GM23248 (cell line): ENCODE data around the gene ELMOD1. TPM values are rescaled to one million over a fixed set of nuclear protein-coding genes. Genes with fewer than 3 reads are reported as not detected.

ENCODE experiments used
- DNase-seq: peaks from one replicate; pipeline ENCODE4 v3.0.0-alpha.2; 2015
- H2AFZ ChIP-seq: fragments of 200-600 bp; sonication (generic); 2 replicates; pipeline ENCODE4 v1.6.1; 2016; ENCODE audit warnings: antibody characterized with exemption
- H3F3A ChIP-seq: fragments of 200-600 bp; sonication (generic); 2 replicates; pipeline ENCODE4 v1.6.1; 2016; ENCODE audit warnings: mild to moderate bottlenecking, antibody characterized with exemption, mixed run types; ENCODE audit not compliant: insufficient read depth
- H3K27ac ChIP-seq: fragments of 200-600 bp; sonication (generic); 2 replicates; pipeline ENCODE4 v1.5.1; 2016; ENCODE audit warnings: mild to moderate bottlenecking
- H3K27me3 ChIP-seq: fragments of 200-600 bp; sonication (generic); replicated peaks from 2 replicates; pipeline ENCODE4 v1.6.1; 2016; ENCODE audit warnings: mild to moderate bottlenecking; ENCODE audit not compliant: insufficient read depth
- H3K36me3 ChIP-seq: fragments of 200-600 bp; sonication (generic); 2 replicates; pipeline ENCODE4 v1.6.1; 2016; ENCODE audit warnings: low read depth, mild to moderate bottlenecking
- H3K4me1 ChIP-seq: fragments of 200-600 bp; sonication (generic); 2 replicates; pipeline ENCODE4 v1.6.1; 2016; ENCODE audit warnings: mild to moderate bottlenecking; ENCODE audit not compliant: insufficient read depth
- H3K4me2 ChIP-seq: fragments of 200-600 bp; sonication (generic); one replicate; pipeline ENCODE4 v1.6.1; 2016; ENCODE audit warnings: mild to moderate bottlenecking; ENCODE audit not compliant: unreplicated experiment
- H3K4me3 ChIP-seq: fragments of 200-600 bp; sonication (generic); 2 replicates; pipeline ENCODE4 v1.5.1; 2016; ENCODE audit warnings: mild to moderate bottlenecking
- H3K79me2 ChIP-seq: fragments of 200-600 bp; sonication (generic); 2 replicates; pipeline ENCODE4 v1.6.1; 2016; ENCODE audit warnings: mild to moderate bottlenecking; ENCODE audit not compliant: insufficient read depth
- H3K9ac ChIP-seq: fragments of 200-600 bp; sonication (generic); 2 replicates; pipeline ENCODE4 v1.6.1; 2016; ENCODE audit warnings: mild to moderate bottlenecking
- H3K9me2 ChIP-seq: fragments of 200-600 bp; sonication (generic); 2 replicates; pipeline ENCODE4 v1.6.1; 2016; ENCODE audit warnings: mixed run types, mild to moderate bottlenecking, moderate library complexity; ENCODE audit not compliant: insufficient read depth
- H3K9me3 ChIP-seq: fragments of 200-600 bp; sonication (generic); one replicate; pipeline ENCODE4 v1.6.1; 2017; ENCODE audit warnings: low read depth
- H4K20me1 ChIP-seq: fragments of 200-600 bp; sonication (generic); 2 replicates; pipeline ENCODE4 v1.6.0; 2016; ENCODE audit not compliant: insufficient read depth
- EZH2 ChIP-seq: fragments of 200-600 bp; sonication (generic); IDR thresholded peaks from 2 replicates; pipeline ENCODE4 v1.6.1; 2018; ENCODE audit warnings: antibody characterized with exemption, mild to moderate bottlenecking; ENCODE audit not compliant: insufficient read depth, poor library complexity, severe bottlenecking
- EZH2phosphoT487 ChIP-seq: fragments of 200-600 bp; sonication (generic); IDR thresholded peaks from 2 replicates; pipeline ENCODE4 v1.6.1; 2018; ENCODE audit warnings: antibody characterized with exemption, moderate library complexity, mild to moderate bottlenecking, low read depth; ENCODE audit not compliant: insufficient read depth
- WGBS, 2 experiments: methylation state at CpG; one replicate each; pipeline ENCODE4 v1.1.6; 2015 to 2017; ENCODE audit warnings: low lambda C conversion rate in 2 of 2, low coverage in 1 of 2; ENCODE audit errors: missing lambda C conversion rate in 2 of 2; 5-methylcytosine and 5-hydroxymethylcytosine counted together
- in situ Hi-C: fragments of 300-500 bp; cut with MboI; formaldehyde crosslinking; loops from 2 replicates; pipeline ENCODE4 v1.15.0; 2020
- polyA plus RNA-seq: library from polyadenylated mRNA; unstranded; fragments of >200 nt; fragmentation: Nextera tagmentation; extraction: Ambion mirVana; gene quantifications from 2 replicates; pipeline ENCODE4 v1.2.1, GENCODE V29; 2016
- total RNA-seq: library from RNA; depleted of rRNA; stranded (reverse); fragments of >200 nt; shearing (Covaris generic); gene quantifications from 2 replicates; pipeline ENCODE4 v1.2.3, GENCODE V29; 2014

ELMOD1 gene
- total and polyA plus RNA-seq, 2 experiments from 2014 or later, result 0.51 TPM; not detected in 1

GRCh38 chr11:107691000-107691750 is 100.2 kb downstream of the ELMOD1 start:
- Histone ChIP-seq H3K9me3 (no peaks in the 10 kb centered on the region), H4K20me1 (no peaks in the 10 kb centered on the region), H3K27me3 (no peaks in the 10 kb centered on the region), H3K4me2 (peak overlapping the region; percentile 9), H3K4me3 (no peak overlapping the region), H3K9ac (peak overlapping the region; percentile 40; the same call in 1 of the 2 replicates), H2AFZ (peak overlapping the region; percentile 33), H3K4me1 (peaks cover 28% of the 10 kb centered on the region), H3K79me2 (no peaks in the 10 kb centered on the region), H3K9me2 (no peaks in the 10 kb centered on the region), H3K36me3 (no peaks in the 10 kb centered on the region), H3F3A (peaks cover 22% of the 10 kb centered on the region), H3K27ac (0 out of 2 replicates have a peak overlapping the region, but pooled peaks have one; percentile 31)
- DNase-seq, result peak; percentile 60
- 20 to 30% methylated on average over 3 of the region's 3 CpGs for WGBS, 2 experiments
- in situ Hi-C loops, result loop anchor here (5.0 kb wide), 1 partner anchor 109 kb away; no protein-coding TSS in a partner anchor
- no peak for TF ChIP-seq EZH2phosphoT487
- no peak for TF ChIP-seq EZH2

GRCh38 chr11:107695446-107695845 is 104.5 kb downstream of the ELMOD1 start:
- peaks cover 26% of the 10 kb centered on the region for H3F3A ChIP-seq
- in situ Hi-C loops, result no loop called here
- no peaks in the 10 kb centered on the region for H4K20me1 ChIP-seq
- no peaks in the 10 kb centered on the region for H3K27me3 ChIP-seq
- H3K4me1 ChIP-seq, result peaks cover 39% of the 10 kb centered on the region
- WGBS, 2 experiments, result 20 to 36% methylated on average over 1 of the region's 1 CpG
- peak overlapping the region; percentile 84 for H3K27ac ChIP-seq
- no peaks in the 10 kb centered on the region for H3K79me2 ChIP-seq
- TF ChIP-seq EZH2phosphoT487 (no peak), EZH2 (no peak)
- no peaks in the 10 kb centered on the region for H3K9me3 ChIP-seq
- peak; percentile 71 for DNase-seq
- no peaks in the 10 kb centered on the region for H3K36me3 ChIP-seq
- no peak overlapping the region for H2AFZ ChIP-seq
- peak overlapping the region; percentile 27 for H3K4me2 ChIP-seq
- H3K9me2 ChIP-seq, result no peaks in the 10 kb centered on the region
- H3K9ac ChIP-seq, result peak overlapping the region; percentile 44
- 0 out of 2 replicates have a peak overlapping the region, but pooled peaks have one; percentile 4 for H3K4me3 ChIP-seq

DNA sequence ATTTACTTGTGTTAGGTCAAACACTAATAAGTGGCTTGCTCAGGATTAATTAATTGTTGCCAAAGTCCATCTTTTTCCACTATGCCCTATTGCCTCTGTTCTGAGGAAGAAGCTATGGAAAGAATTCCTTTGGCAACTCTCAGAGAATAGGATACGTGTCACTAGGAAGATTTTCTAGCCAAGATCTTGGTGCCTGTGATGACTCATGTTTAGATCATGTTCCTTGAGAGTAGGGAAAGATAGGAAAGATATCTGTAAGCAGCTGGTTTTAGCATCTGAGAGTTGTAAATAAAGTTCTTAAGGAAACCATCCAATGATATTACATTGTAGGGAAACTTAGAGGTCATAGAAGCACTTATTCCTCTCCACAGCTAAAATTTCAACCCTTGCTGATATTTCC is 105.2 kb downstream of the ELMOD1 start:
- in situ Hi-C loops, result no loop called here
- 0% methylated on average over 1 of the region's 1 CpG for whole genome bisulfite sequencing, 2 experiments
- no peak overlapping the region for H2AFZ ChIP-seq
- H3K4me1 ChIP-seq, result peaks cover 33% of the 10 kb centered on the region
- no peak overlapping the region for H3K4me3 ChIP-seq
- no peaks in the 10 kb centered on the region for H3K9me3 ChIP-seq
- TF ChIP-seq EZH2 (no peak), EZH2phosphoT487 (no peak)
- H3K4me2 ChIP-seq, result peak overlapping the region; percentile 27
- no peaks in the 10 kb centered on the region for H3K36me3 ChIP-seq
- peak; percentile 95 for DNase-seq
- H3K27me3 ChIP-seq, result no peaks in the 10 kb centered on the region
- no peaks in the 10 kb centered on the region for H4K20me1 ChIP-seq
- H3K27ac ChIP-seq, result peak overlapping the region; percentile 84
- H3K9ac ChIP-seq, result peak overlapping the region; percentile 44
- H3K79me2 ChIP-seq, result no peaks in the 10 kb centered on the region
- H3F3A ChIP-seq, result peaks cover 20% of the 10 kb centered on the region
- H3K9me2 ChIP-seq, result no peaks in the 10 kb centered on the region

DNA sequence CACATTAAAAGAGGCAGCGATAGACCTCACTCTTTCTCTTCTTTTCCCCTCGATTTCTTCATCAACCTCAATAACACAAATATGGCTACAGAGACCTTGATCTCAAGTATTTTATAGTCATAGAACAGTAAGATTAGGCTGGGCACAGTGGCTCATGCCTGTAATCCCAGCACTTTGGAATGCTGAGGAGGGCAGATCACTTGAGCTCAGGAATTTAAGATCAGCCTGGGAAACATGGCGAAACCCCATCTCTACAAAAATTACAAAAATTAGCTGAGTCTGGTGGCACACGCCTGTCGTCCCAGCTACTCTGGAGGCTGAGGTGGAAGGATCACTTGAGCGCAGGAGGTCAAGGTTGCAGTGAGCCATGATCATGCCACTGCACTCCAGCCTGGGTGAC is 106.3 kb downstream of the ELMOD1 start:
- no peak overlapping the region for H3K9ac ChIP-seq
- 81% methylated on average over 6 of the region's 6 CpGs for WGBS, 2 experiments
- TF ChIP-seq EZH2phosphoT487 (no peak), EZH2 (no peak)
- no peaks in the 10 kb centered on the region for H3K9me3 ChIP-seq
- H3K27ac ChIP-seq, result no peak overlapping the region
- in situ Hi-C loops, result no loop called here
- no peak overlapping the region for H2AFZ ChIP-seq
- H3K36me3 ChIP-seq, result no peaks in the 10 kb centered on the region
- no peaks in the 10 kb centered on the region for H3K9me2 ChIP-seq
- H4K20me1 ChIP-seq, result no peaks in the 10 kb centered on the region
- no peak overlapping the region for H3K4me2 ChIP-seq
- no peaks in the 10 kb centered on the region for H3K79me2 ChIP-seq
- peaks cover 27% of the 10 kb centered on the region for H3K4me1 ChIP-seq
- peaks cover 17% of the 10 kb centered on the region for H3F3A ChIP-seq
- DNase-seq, result no peak
- H3K4me3 ChIP-seq, result no peak overlapping the region
- no peaks in the 10 kb centered on the region for H3K27me3 ChIP-seq
